Measurements from ENCODE around the gene ECHS1. TPM values are rescaled to one million over a fixed set of nuclear protein-coding genes. Genes with fewer than 3 reads are reported as not detected.

ECHS1 gene
- total and polyA plus RNA-seq, 2 of the 8 experiments (the other 6 are each of a cell fraction or from before 2014, with no cell fraction given): 41.7 to 101 TPM

DNA sequence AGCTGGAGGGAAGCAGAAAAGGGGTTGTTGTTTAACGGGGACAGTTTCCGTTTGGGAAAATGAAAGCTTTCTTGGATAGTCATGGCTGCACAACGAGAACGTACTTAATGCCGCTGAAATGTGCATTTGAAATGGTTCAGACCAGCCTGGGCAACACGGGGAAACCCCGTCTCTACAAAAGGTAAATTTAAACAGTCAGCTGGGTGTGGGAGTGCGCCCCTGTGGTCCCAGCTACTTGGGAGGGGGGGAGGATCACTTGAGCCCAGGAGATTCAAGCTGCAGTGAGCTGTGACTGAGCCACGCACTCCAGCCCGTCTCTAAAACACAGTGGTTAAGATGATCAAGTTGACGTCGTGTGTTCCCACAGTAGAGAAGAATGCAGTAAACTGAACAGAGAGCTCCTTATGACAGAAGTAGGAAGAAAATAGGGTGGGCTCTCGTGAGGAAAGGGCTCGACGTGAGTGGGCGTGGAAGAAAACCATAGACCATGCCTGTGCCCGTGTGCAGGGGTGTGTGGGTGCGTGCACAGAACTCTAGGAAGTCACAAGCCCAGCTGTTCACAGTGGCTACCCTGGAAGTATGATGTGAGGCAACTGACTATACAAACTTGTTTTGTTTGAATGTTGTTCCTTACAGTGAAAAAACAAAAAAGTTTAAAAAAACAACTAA, 11.2 kb downstream of the ECHS1 start:
- H4K20me1 ChIP-seq (replicated peaks in 1 of 2; ENCODE audit: control insufficient read depth in 1 of 2, insufficient read depth in 2 of 2, low read length in 2 of 2): peaks cover 4 to 5% of the 10 kb centered on the region in 2 experiments
- H2BK120ac ChIP-seq (replicated peaks; ENCODE audit: low read depth, low read length): no peak overlapping the region
- POLR2A ChIA-PET (ENCODE audit: partially characterized antibody): interaction anchor here (1.3 to 3.0 kb wide), 8 partner anchors 8 to 34 kb away, joined by 3 to 12 read pairs (median 8); partner anchors contain the start of genes ECHS1, PAOX and PRAP1
- H2AFZ ChIP-seq (ENCODE audit: low read length): no peak overlapping the region
- CTCF ChIA-PET (ENCODE audit: partially characterized antibody): interaction anchor here (0.6 to 2.5 kb wide), 10 partner anchors 9 to 469 kb away, joined by 3 to 13 read pairs (median 4); no protein-coding TSS in a partner anchor
- DNase-seq (ENCODE audit: low read depth in 1 of 2, low spot score in 2 of 2) (no peak), FAIRE-seq (no peak)
- H3K56ac ChIP-seq (replicated peaks; ENCODE audit: insufficient read length, low read depth, low read length): no peak overlapping the region
- H2AK5ac ChIP-seq (ENCODE audit: low read depth, low read length): no peak overlapping the region
- no peak overlapping the region for H3K23ac ChIP-seq (ENCODE audit: insufficient read length)
- H3K14ac ChIP-seq (ENCODE audit: insufficient read length): no peak overlapping the region
- no peak overlapping the region for H3K4ac ChIP-seq (replicated peaks; ENCODE audit: insufficient read length, low read depth, low read length)
- no peak overlapping the region for H2BK15ac ChIP-seq (ENCODE audit: low read length)
- no peaks in the 10 kb centered on the region for H3K79me2 ChIP-seq (ENCODE audit: control insufficient read depth in 1 of 2, insufficient read depth in 2 of 2, low read length in 2 of 2)
- H3K18ac ChIP-seq (ENCODE audit: extremely low read depth, low read length): no peak overlapping the region
- no peak overlapping the region for H3K27ac ChIP-seq (ENCODE audit: low read depth, low read length)
- no peak overlapping the region for H2BK12ac ChIP-seq (ENCODE audit: low read depth, low read length)
- TF ChIP-seq, protein P1, sequence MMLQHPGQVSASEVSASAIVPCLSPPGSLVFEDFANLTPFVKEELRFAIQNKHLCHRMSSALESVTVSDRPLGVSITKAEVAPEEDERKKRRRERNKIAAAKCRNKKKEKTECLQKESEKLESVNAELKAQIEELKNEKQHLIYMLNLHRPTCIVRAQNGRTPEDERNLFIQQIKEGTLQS (IDR thresholded peaks at IDR 0.05; ENCODE audit: insufficient read depth, low read depth, low read length): no peak
- TF ChIP-seq SIRT6 (IDR thresholded peaks at IDR 0.05; ENCODE audit: low read length) (no peak), BCL11A (IDR thresholded peaks at IDR 0.05; ENCODE audit: low read depth in 2 of 2, low read length in 2 of 2) (no peak), RBBP5 (IDR thresholded peaks at IDR 0.05; ENCODE audit: borderline replicate concordance, low read depth, low read length) (no peak), KDM4A (IDR thresholded peaks at IDR 0.05; ENCODE audit: low read depth, low read length, severe bottlenecking) (no peak), GTF2F1 (IDR thresholded peaks at IDR 0.05; ENCODE audit: borderline replicate concordance, low read depth, low read length) (no peak), BRCA1 (IDR thresholded peaks at IDR 0.05; ENCODE audit: low read depth, low read length) (no peak), ASH2L (IDR thresholded peaks at IDR 0.05; ENCODE audit: low read length) (no peak)
- H3K4me1 ChIP-seq (replicated peaks in 1 of 4; ENCODE audit: control insufficient read depth in 3 of 4, insufficient read depth in 4 of 4, low read length in 3 of 4): peaks cover 0 to under 1% (median 0%) of the 10 kb centered on the region in 4 experiments; a peak in 1 of 7 replicates
- no peak overlapping the region for H3K4me3 ChIP-seq (ENCODE audit: extremely low read depth in 1 of 4, insufficient read depth in 2 of 4, low read depth in 3 of 4, low read length in 4 of 4)
- no peak overlapping the region for H2BK5ac ChIP-seq (ENCODE audit: low read depth, low read length)
- H3K36me3 ChIP-seq (ENCODE audit: control insufficient read depth in 2 of 4, insufficient read depth in 4 of 4, low read length in 3 of 4): peaks cover 13 to 38% (median 32%) of the 10 kb centered on the region in 4 experiments
- H4K5ac ChIP-seq (ENCODE audit: insufficient read length, low read depth, low read length): no peak overlapping the region
- no peak overlapping the region for H3K9ac ChIP-seq (replicated peaks in 1 of 4; ENCODE audit: extremely low read depth in 1 of 4, low read depth in 3 of 4, low read length in 3 of 4)
- H4K91ac ChIP-seq (replicated peaks; ENCODE audit: insufficient read length, low read length): no peak overlapping the region
- H2BK20ac ChIP-seq (ENCODE audit: low read length): no peak overlapping the region
- no peaks in the 10 kb centered on the region for H3K79me1 ChIP-seq (ENCODE audit: low read depth, low read length)
- H4K8ac ChIP-seq (ENCODE audit: extremely low read depth, insufficient read depth, low read length): no peak overlapping the region
- H3K4me2 ChIP-seq (ENCODE audit: insufficient read depth in 1 of 2, low read depth in 2 of 2, low read length in 2 of 2): no peak overlapping the region
- WGBS, 2 experiments (ENCODE audit: extremely low coverage in 1 of 2, insufficient coverage in 1 of 2, insufficient read length in 1 of 2, insufficient replicate concordance in 2 of 2, low coverage in 1 of 2, low lambda C conversion rate in 2 of 2, missing lambda C conversion rate in 1 of 2): 86% methylated on average over 18 of the region's 18 CpGs; no CpG with 5 or more reads in 1 of the 2 experiments
- no peaks in the 10 kb centered on the region for H3K9me3 ChIP-seq (ENCODE audit: insufficient read depth in 2 of 2, low read depth in 1 of 2, low read length in 1 of 2)
- H3K27me3 ChIP-seq (replicated peaks in 1 of 4; ENCODE audit: control insufficient read depth in 3 of 4, extremely low read depth in 1 of 4, insufficient read depth in 3 of 4, low read length in 3 of 4): peaks cover 0 to 19% (median 7%) of the 10 kb centered on the region in 4 experiments; a peak in 5 of 7 replicates
- peaks cover 5% of the 10 kb centered on the region; the same call in 1 of the 2 replicates for H3K23me2 ChIP-seq (ENCODE audit: low read depth, low read length)
